HG03378 (cell line): ENCODE data around the gene TTC39A.
"Not testable (repeated sequence)": the region's sequence is repeated elsewhere in the genome, so short reads cannot be mapped to it uniquely, and the experiment has no call there.

Experiments
- ATAC-seq: cut with Tn5 transposase; IDR thresholded peaks from one replicate; pipeline ENCODE4 v1.9.1; 2021; ENCODE audit warnings: mild to moderate bottlenecking, moderate library complexity; ENCODE audit not compliant: unreplicated experiment

The TTC39A gene

GRCh38 chr1:51340380-51340779 lies 10.0 kb upstream of the TTC39A start:
- no peak for ATAC-seq

DNA sequence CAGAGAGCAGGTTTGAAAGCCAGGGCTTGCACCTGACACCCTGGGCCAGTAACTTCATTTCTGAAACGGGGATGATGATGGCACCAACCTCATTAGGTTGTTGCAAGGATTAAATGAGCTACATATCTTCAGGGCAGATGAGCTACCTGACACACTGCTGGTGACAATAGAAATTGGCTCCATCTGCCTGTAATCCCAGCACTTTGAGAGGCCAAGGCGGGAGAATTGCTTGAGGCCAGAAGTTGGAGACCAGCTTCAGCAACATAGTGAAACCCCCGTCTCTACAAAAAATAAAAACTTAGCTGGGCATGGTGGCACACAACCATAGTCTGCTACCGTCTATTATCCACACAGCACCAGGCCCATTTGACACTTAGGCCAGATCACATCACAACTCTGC lies 6.3 kb upstream of the TTC39A start:
- no peak for ATAC-seq

DNA sequence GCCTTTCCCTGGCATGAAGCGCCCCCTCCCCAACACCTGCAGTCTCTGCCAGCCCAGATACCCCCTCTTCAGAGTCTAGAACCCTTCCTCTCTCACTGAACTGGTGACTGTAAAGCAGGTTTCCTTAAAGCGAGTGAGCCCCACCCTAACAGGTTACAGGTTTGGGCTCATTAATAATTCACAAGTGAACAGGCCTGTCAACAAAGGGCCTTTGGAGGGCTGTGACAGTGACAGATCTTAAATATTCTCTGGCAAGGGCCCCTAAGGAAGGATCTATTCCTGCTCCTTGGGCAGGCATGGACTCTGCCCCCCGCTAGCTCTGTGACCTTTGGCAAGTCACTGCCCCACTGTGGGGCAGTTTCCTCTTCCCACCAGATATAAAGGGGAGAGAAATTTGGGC lies 5.6 kb upstream of the TTC39A start:
- ATAC-seq: no peak

GRCh38 chr1:51331206-51332100 lies 1.1 kb upstream of the TTC39A start:
- ATAC-seq: no peak

DNA sequence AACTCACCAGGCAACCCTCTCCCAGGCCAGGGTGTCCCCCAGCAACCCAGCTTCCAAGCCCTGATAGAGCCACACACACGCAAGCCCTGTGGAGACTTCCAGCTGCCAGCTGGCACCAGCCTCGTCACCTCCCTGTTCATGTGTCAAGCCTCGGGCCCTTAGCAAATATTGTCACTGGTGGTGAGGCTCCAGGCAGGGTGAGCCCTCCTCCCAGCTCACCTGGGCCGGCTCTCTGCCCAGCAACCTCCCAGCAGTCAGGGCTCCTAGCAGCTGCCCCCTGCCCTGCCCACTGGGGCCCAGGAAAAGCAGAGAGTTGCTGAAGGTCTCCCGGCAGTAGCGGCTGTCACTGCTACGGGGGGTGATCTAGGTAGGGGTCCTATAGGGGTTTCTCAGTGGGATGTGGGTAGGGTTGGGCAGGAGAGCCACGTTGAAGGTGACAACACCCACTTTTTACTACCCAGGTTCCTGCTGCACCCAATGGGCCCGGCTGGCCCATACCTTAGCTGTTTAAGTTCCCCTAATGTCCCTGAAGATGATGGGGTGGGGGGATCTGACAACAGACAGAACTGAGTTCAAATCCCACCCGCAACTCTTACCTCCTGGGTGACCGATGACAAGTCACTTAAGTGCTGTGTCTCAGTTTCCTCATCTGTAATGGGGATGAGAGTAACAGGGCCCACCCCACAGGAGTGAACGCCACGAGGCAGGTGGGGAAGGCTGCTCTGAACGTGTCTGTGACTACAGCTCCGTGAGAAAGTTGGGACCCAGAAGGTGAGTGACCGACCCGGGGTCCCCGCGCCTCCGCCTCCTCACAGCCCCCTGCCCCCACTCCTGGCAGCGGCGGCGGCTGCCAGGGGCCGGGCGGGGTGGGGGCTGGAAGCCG lies 678 bp downstream of the TTC39A start:
- no peak for ATAC-seq

DNA sequence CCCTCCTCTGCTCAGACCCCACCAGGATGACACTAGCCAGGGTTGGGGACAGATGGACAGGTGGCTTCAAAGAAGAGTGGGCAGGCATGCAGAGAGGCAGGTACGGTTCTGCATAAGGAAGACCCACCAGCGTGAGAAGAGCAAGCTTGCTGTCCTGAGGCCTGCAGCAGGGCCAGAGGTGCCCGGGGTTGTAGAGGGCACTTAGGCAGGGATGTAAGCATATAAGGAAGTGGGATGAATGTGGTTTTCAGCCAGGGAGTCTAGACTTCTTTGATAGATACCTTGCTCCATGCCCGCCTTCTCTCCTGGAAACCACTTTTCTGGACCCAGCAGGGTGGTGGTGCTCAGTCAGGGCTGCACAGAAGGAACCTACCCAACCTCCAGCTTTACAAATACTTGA lies 1.4 kb downstream of the TTC39A start:
- no peak for ATAC-seq

DNA sequence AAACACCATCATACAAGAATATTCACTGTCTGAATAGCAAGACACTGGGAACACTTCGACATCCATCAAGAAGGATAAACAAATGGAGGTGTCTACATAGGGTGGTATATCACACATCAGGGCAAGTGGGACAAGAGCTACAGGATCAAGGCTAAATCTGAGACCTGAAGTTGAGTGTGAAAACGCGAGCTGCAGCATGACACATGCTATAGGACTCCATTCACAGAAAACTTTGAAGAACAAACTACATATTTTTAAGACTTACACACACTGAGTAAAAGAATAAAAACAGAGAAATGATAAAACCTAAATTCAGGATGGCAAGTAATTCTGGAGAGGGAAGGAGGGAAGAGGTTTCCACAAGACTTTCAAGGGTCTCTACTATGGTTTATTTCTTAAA lies 2.1 kb downstream of the TTC39A start:
- ATAC-seq: no peak

GRCh38 chr1:51327386-51327785 lies 3.0 kb downstream of the TTC39A start:
- no peak for ATAC-seq

GRCh38 chr1:51326839-51327238 lies 3.5 kb downstream of the TTC39A start:
- ATAC-seq: no peak

DNA sequence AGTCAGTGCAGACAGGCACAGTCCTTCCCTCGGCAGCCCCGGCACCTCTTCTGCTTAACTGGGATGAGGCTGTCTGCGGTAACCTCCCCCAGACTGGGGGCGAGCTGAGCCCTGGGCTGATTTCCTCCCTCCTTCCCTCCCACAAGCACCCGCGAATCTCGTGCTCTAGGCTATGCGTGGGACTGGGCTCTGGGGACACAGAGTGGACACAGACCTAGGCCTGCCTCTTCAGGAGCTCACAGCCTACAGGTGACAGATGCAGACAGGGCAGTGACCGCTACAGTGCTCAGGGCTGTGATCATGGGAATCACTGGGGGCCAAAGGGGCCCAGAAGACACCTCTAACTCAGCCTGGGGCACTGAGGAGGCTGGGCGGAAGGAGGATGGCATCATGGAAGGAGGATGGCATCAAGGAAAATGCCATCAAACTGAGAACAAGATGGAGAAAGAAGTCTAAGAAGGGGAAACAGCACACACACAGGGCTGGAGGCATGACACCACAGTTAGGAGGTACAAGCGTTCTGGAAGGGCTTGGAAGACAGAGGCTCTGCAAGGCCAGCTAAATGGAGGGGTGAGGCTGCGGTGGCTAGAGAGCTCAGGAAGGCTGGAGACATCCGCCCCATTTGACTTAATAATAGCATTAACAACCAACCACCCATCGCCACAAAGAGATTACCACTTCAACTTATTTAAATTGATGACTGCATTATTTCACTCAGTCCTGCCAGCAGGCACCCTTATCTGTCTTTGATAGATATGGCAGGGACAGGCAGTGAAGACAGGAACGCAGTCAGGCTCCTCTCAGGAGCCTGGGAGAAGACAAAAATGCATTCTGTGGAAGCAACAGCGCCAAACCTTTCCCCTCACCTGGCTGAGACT lies 4.2 kb downstream of the TTC39A start:
- ATAC-seq: no peak

GRCh38 chr1:51325391-51325790 lies 5.0 kb downstream of the TTC39A start:
- no peak for ATAC-seq

- not testable (repeated sequence) for ATAC-seq
These were observed 5.4 kb downstream of the TTC39A start for GRCh38 chr1:51325011-51325385.

GRCh38 chr1:51324251-51325010 lies 5.9 kb downstream of the TTC39A start:
- no peak for ATAC-seq

GRCh38 chr1:51323778-51324177 lies 6.6 kb downstream of the TTC39A start:
- no peak for ATAC-seq

- ATAC-seq: no peak
These were observed 7.8 kb downstream of the TTC39A start for GRCh38 chr1:51322417-51323101.

DNA sequence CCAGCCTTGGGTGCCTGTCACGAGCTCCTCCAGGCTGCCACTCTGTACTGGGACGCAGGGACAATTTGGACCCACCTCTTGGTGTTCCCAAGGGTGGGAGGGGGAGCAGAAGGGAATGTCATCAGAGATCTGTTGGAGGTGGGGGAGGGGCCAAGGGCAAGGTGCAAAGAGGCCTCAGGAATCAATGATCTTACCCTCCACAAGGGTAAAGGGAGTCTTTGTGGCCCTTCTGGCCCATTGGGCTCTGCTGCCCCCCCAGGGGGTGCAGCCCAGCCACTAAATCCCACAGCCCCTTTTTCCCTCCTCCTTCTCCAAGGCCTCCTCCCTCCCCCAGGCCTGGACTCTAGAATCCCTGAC lies 8.5 kb downstream of the TTC39A start:
- ATAC-seq: no peak

- ATAC-seq: no peak
These were observed 9.1 kb downstream of the TTC39A start for GRCh38 chr1:51320967-51321923.

GRCh38 chr1:51317798-51318197 lies 12.6 kb downstream of the TTC39A start:
- no peak for ATAC-seq

DNA sequence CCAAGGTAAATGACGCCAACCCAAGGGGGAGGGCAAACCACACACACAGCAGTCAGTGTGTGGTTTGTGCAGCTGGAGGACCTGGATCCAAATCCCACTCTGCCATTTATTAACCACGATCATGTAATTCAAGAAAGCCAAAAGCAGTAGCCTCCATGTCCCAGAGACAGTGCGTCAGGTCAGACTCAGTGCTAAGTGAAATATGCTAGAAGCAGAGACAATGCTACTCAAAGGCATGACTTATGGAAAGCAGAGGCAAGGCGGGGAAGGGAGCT lies 13.6 kb downstream of the TTC39A start:
- ATAC-seq: no peak
